GM12864 (cell line): Measurements from ENCODE around the gene CD59.

Experiments
- DNase-seq: peaks from one replicate; pipeline ENCODE4 v3.0.0-alpha.2; 2011; ENCODE audit warnings: low read depth
- H3K4me3 ChIP-seq: 2 replicates; pipeline ENCODE4 v1.5.1; 2011; ENCODE audit warnings: mild to moderate bottlenecking, low read depth, low read length, control low read depth
- CTCF ChIP-seq: IDR thresholded peaks from 2 replicates; pipeline ENCODE4 v1.5.1; 2011; ENCODE audit warnings: low read depth, mild to moderate bottlenecking, moderate library complexity, low read length, control low read depth, inconsistent platforms; ENCODE audit errors: missing control alignments

The CD59 gene

DNA sequence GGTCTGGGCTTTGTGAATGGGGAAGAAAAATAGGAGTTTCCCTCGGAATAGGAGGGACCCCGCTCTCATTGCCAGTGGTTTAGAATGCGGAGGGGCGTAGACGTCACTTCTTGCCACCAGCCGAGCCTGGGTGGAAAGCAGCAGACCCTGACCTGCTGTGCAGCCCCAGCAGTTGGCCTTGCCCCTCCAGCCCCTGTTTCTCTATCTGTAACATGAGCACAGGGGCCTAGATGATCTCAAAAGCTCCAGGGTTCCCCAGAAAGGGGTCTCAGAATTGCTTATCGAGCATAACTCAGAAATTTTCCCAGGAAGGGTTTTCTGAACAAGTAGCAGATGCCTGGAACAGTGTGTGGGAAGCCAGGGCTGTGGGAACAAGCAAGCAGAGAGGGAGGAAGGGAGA, 79.5 kb downstream of the CD59 start:
- no peak for DNase-seq
- TF ChIP-seq CTCF = no peak
- no peak overlapping the region for H3K4me3 ChIP-seq

DNA sequence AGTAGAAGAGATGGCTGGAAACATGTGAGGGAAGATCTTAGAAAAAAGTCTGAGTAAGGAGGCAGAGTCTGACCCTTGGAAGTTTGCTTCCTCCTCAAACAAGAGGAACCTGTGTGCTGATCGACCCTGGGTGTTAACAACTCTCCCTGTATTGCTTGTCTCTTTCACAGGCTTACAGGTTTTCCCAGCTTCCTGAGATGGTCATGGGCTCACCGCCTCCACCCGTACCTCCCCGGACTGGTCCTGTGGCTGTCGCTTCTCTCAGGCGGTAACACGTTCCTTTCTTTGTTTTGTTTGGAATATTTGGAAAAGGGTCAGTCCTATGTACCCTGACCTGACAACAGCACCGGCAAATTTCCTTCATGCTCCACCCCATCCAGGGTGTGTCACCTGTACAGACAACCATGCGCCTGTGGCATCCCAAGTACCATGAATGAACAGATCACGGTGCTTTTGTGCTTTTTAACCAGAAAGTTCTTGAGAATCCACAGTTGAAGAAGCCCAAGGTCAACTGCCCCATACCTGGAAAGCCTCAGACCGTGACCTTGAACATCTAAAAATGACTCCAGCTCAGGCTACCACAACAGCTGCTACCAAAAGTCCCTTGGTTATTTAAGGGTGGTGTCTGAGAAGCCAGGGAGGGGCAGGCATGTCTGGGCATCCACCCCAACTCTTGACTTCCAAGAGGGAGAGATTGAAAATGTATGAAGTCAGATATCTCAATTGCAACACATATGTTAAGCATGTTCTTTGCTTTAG, 80.2 kb downstream of the CD59 start:
- peak; percentile 62 for DNase-seq
- TF ChIP-seq CTCF = no peak
- no peak overlapping the region for H3K4me3 ChIP-seq

GRCh38 chr11:33654594-33654993, 81.6 kb downstream of the CD59 start:
- peak; percentile 18 for DNase-seq
- H3K4me3 ChIP-seq = no peak overlapping the region
- no peak for TF ChIP-seq CTCF
